HCT116 (cell line): ENCODE data around the gene CYB5R2. TPM values are rescaled to one million over a fixed set of nuclear protein-coding genes. Genes with fewer than 3 reads are reported as not detected.

Source experiments
- ATAC-seq: fragments of 200-7000 bp; cut with Tn5 transposase; 2 replicates; pipeline ENCODE4 v1.9.1; 2020; ENCODE audit warnings: mild to moderate bottlenecking, moderate library complexity
- Bru-seq: library from RNA; stranded (reverse); fragments of 400-500 nt; gene quantifications from one replicate; lab custom pipeline; 2021; lab: Mats Ljungman, UMichigan
- BruChase-seq, 2 experiments: library from RNA; stranded (reverse); fragments of 400-500 nt; gene quantifications; one replicate each; lab custom pipeline; 2021; lab: Mats Ljungman, UMichigan
- BruUV-seq: library from RNA; stranded (reverse); fragments of 400-500 nt; replicated peaks from 2 replicates; lab custom pipeline; 2021; lab: Mats Ljungman, UMichigan
- CTCF ChIA-PET: fragments of 300-600 bp; sonication (Branson Sonifier 250); formaldehyde crosslinking; loops from one replicate; lab custom pipeline; 2021; ENCODE audit warnings: antibody characterized with exemption; lab: Charles Lee
- POLR2A ChIA-PET: fragments of 300-600, 350-600 bp; sonication (Branson Sonifier 250); formaldehyde crosslinking; loops from one replicate; lab custom pipeline; 2021; ENCODE audit warnings: antibody characterized with exemption; lab: Charles Lee
- RAD21 ChIA-PET, 2 experiments: fragments of 300-600 bp; sonication (Branson Sonifier 250); formaldehyde crosslinking; loops; one replicate each; lab custom pipeline; 2023; ENCODE audit warnings: low total read pairs in 2 of 2; ENCODE audit not compliant: uncharacterized antibody in 2 of 2, unreplicated experiment in 2 of 2, low non-redundant PET in 1 of 2; lab: Charles Lee
- DNase-seq: peaks from one replicate; pipeline ENCODE4 v3.0.0-alpha.2; 2010; ENCODE audit warnings: low read depth, low spot score
- H2AFZ ChIP-seq: fragments of 200-600 bp; shearing (Covaris generic), sonication (generic); 2 replicates; pipeline ENCODE4 v1.6.1; 2017; ENCODE audit warnings: low read depth, mixed run types, mixed read lengths, antibody characterized with exemption, low read length; ENCODE audit not compliant: poor library complexity, severe bottlenecking
- H3K27ac ChIP-seq: 2 replicates; pipeline ENCODE4 v1.5.1; 2012; ENCODE audit warnings: low read depth, low read length
- H3K27me3 ChIP-seq: fragments of 200-600 bp; sonication (generic); 2 replicates; pipeline ENCODE4 v1.6.1; 2016; ENCODE audit warnings: mixed run types, low read length, mixed read lengths; ENCODE audit not compliant: insufficient read depth
- H3K36me3 ChIP-seq, 2 experiments: fragments of 200-500 bp in 1 of 2; fragments of 200-600 bp in 1 of 2; sonication (Bioruptor generic) in 1 of 2; sonication (generic) in 1 of 2; 2 replicates each; pipeline versions ENCODE4 v1.5.1 to v1.6.1; 2014 to 2016; ENCODE audit warnings: low read length in 2 of 2, inconsistent platforms in 1 of 2, mixed read lengths in 1 of 2, mixed run types in 1 of 2; ENCODE audit not compliant: insufficient read depth in 2 of 2, control insufficient read depth in 1 of 2
- H3K4me1 ChIP-seq, 2 experiments: fragments of 200-600 bp in 1 of 2; sonication (generic) in 1 of 2; 2 replicates each; pipeline versions ENCODE4 v1.5.1 to v1.6.1; 2012 to 2017; ENCODE audit warnings: low read length in 2 of 2, inconsistent platforms in 1 of 2, mild to moderate bottlenecking in 1 of 2, mixed read lengths in 1 of 2, mixed run types in 1 of 2, moderate library complexity in 1 of 2; ENCODE audit not compliant: insufficient read depth in 2 of 2, control insufficient read depth in 1 of 2
- H3K4me2 ChIP-seq: fragments of 200-600 bp; sonication (generic); 2 replicates; pipeline ENCODE4 v1.6.1; 2017; ENCODE audit warnings: mixed run types, low read length, mixed read lengths
- H3K4me3 ChIP-seq, 2 experiments: fragments of 200-600 bp in 1 of 2; sonication (generic) in 1 of 2; replicated peaks in 1 of 2; 2 replicates each; pipeline ENCODE4 v1.5.1; 2011 to 2016; ENCODE audit warnings: low read length in 2 of 2, control low read depth in 1 of 2, low read depth in 1 of 2, mild to moderate bottlenecking in 1 of 2, mixed read lengths in 1 of 2, mixed run types in 1 of 2
- H3K79me2 ChIP-seq: fragments of 200-600 bp; sonication (generic); 2 replicates; pipeline ENCODE4 v1.6.1; 2017; ENCODE audit warnings: mild to moderate bottlenecking, mixed run types, low read length, moderate library complexity, mixed read lengths; ENCODE audit not compliant: insufficient read depth
- H3K9ac ChIP-seq: fragments of 200-600 bp; sonication (generic); 2 replicates; pipeline ENCODE4 v1.6.1; 2016; ENCODE audit warnings: low read length, mixed read lengths
- H3K9me2 ChIP-seq: fragments of 200-600 bp; sonication (generic), shearing (Covaris generic); 2 replicates; pipeline ENCODE4 v1.6.1; 2017; ENCODE audit warnings: mixed run types, mild to moderate bottlenecking, moderate library complexity; ENCODE audit not compliant: insufficient read depth
- H3K9me3 ChIP-seq, 2 experiments: fragments of 200-500 bp in 1 of 2; fragments of 200-600 bp in 1 of 2; sonication (Bioruptor generic) in 1 of 2; sonication (generic) in 1 of 2; 2 replicates each; pipeline ENCODE4 v1.6.1; 2014 to 2017; ENCODE audit warnings: low read length in 2 of 2, mixed read lengths in 2 of 2, inconsistent platforms in 1 of 2, low read depth in 1 of 2, mild to moderate bottlenecking in 1 of 2, mixed run types in 1 of 2, moderate library complexity in 1 of 2; ENCODE audit not compliant: control insufficient read depth in 1 of 2, insufficient read depth in 1 of 2
- H4K20me1 ChIP-seq: fragments of 200-600 bp; sonication (generic), shearing (Covaris generic); 2 replicates; pipeline ENCODE4 v1.6.1; 2017; ENCODE audit warnings: mixed run types, mild to moderate bottlenecking, moderate library complexity; ENCODE audit not compliant: insufficient read depth
- EGR1 ChIP-seq: IDR thresholded peaks from 2 replicates; pipeline ENCODE4 v1.6.1; 2012; ENCODE audit warnings: low read depth
- POLR2AphosphoS5 ChIP-seq: IDR thresholded peaks from 2 replicates; pipeline ENCODE4 v1.6.1; 2011; ENCODE audit warnings: mild to moderate bottlenecking, low read depth, low read length, moderate library complexity
- REST ChIP-seq: IDR thresholded peaks from 2 replicates; pipeline ENCODE4 v1.6.1; 2012; ENCODE audit warnings: low read depth
- intact Hi-C: fragments of 100-400 bp; cut with micrococcal nuclease; formaldehyde crosslinking; loops from 2 replicates; pipeline ENCODE4 v1.10.0; 2022
- long read RNA-seq: library from polyadenylated mRNA; unstranded; transcript quantifications from one replicate; pipeline ENCODE4 v2.0.0, GENCODE V29; 2021; ENCODE audit not compliant: unreplicated experiment
- polyA plus RNA-seq: library from polyadenylated mRNA; unstranded; fragments of >200 nt; gene quantifications from 2 replicates; pipeline ENCODE4 v1.2.1, GENCODE V29; 2012; ENCODE audit warnings: missing spikeins
- total RNA-seq: library from RNA; stranded (reverse); gene quantifications from one replicate; pipeline ENCODE4 v1.2.1, GENCODE V29; 2021; ENCODE audit not compliant: unreplicated experiment
- TF ChIP-seq, protein P1 (sequence below): IDR thresholded peaks from 2 replicates; pipeline ENCODE4 v1.6.1; 2012

Gene CYB5R2
- total RNA-seq (14.4 TPM), Bru-seq, nascent RNA (percentile 47 among the genes with signal in this experiment), BruChase-seq, experiment 1, labeled RNA remaining after a 6-hour chase (percentile 47 among the genes with signal in this experiment), BruChase-seq, experiment 2, labeled RNA remaining after a 2-hour chase (percentile 42 among the genes with signal in this experiment)
- 22.3 and 28.2 TPM in 2 replicates for polyA plus RNA-seq
- long read RNA-seq, partial matches to known transcripts, result 2 of 13 reads
- long read RNA-seq, other reads (novel, unspliced or antisense), result 8 of 13 reads

- H4K20me1 ChIP-seq, result no peaks in the 10 kb centered on the region
- no peaks in the 10 kb centered on the region for H3K9me2 ChIP-seq
- DNase-seq, result peak; percentile 13
- intact Hi-C loops, result no loop called here
- peaks cover 10 to 29% of the 10 kb centered on the region in 2 experiments for H3K4me1 ChIP-seq
- TF ChIP-seq, protein P1, sequence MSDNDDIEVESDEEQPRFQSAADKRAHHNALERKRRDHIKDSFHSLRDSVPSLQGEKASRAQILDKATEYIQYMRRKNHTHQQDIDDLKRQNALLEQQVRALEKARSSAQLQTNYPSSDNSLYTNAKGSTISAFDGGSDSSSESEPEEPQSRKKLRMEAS, result 0 out of 2 replicates have a peak, but pooled peaks have one; percentile 26
- TF ChIP-seq EGR1 (peak; percentile 67), POLR2AphosphoS5 (peak; percentile 84), REST (no peak)
- peak within 1 kb of the TSS; percentile 66; the same call in 1 of the 2 replicates for H3K27ac ChIP-seq
- H3K4me2 ChIP-seq, result peak within 1 kb of the TSS; percentile 95
- H3K9ac ChIP-seq, result peak within 1 kb of the TSS; percentile 73
- H3K27me3 ChIP-seq, result peaks cover 10% of the 10 kb centered on the region; the same call in 1 of the 2 replicates
- ChIA-PET CTCF (interaction anchor here (1.3 to 1.4 kb wide), 2 partner anchors 8 to 426 kb away, joined by 3 to 4 read pairs; no protein-coding TSS in a partner anchor), POLR2A (no interaction called here), RAD21 (interaction anchor here in 1 of 2 experiments (1.3 kb wide), 1 partner anchor 102 kb away, joined by 3 read pairs; no protein-coding TSS in a partner anchor)
- peak; percentile 83 for ATAC-seq
- H3K4me3 ChIP-seq, result peak within 1 kb of the TSS; percentile 56 to 68
- no peaks in the 10 kb centered on the region for H3K79me2 ChIP-seq
- H2AFZ ChIP-seq, result peak within 1 kb of the TSS; percentile 55
- BruUV-seq, result TSS peak; percentile 61
- H3K36me3 ChIP-seq, result no peaks in the 10 kb centered on the region
- no peaks in the 10 kb centered on the region for H3K9me3 ChIP-seq
These were observed at the start of gene CYB5R2 for GRCh38 chr11:7672960-7673723. Gene CYB5R2, minus strand, starts transcription at chr11:7673500. Its CDS starts 675 bp downstream, at chr11:7672825.
